ENCODE data around the gene MPC1L. TPM values are rescaled to one million over a fixed set of nuclear protein-coding genes. Genes with fewer than 3 reads are reported as not detected.

MPC1L gene
- total and polyA plus RNA-seq, 2 of the 8 experiments (the other 6 are each of a cell fraction or from before 2014, with no cell fraction given), result not detected

DNA sequence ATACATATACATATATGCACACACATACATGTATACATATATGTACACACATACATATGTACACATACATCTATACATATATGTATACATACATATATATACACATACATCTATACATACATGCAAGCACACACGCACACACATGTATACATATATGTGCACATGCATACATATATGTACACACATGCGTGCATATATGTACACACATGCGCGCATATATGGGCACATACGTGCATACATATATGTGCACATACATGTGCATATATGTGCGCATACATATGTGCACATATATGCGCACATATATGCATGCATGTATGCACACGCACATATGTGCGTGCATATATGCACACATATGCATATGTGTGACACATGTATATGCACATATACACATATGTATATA, 7.3 kb upstream of the MPC1L start:
- CTCF ChIA-PET (ENCODE audit: partially characterized antibody), result no interaction called here
- Histone ChIP-seq H2BK120ac (replicated peaks; ENCODE audit: low read depth, low read length) (no peak overlapping the region), H2BK12ac (ENCODE audit: low read depth, low read length) (no peak overlapping the region), H2BK15ac (ENCODE audit: low read length) (no peak overlapping the region), H4K8ac (ENCODE audit: extremely low read depth, insufficient read depth, low read length) (no peak overlapping the region), H2AFZ (ENCODE audit: low read length) (no peak overlapping the region), H4K5ac (ENCODE audit: insufficient read length, low read depth, low read length) (no peak overlapping the region), H3K18ac (ENCODE audit: extremely low read depth, low read length) (no peak overlapping the region), H3K9ac (replicated peaks in 1 of 4; ENCODE audit: extremely low read depth in 1 of 4, low read depth in 3 of 4, low read length in 3 of 4) (no peak overlapping the region), H3K23me2 (ENCODE audit: low read depth, low read length) (no peaks in the 10 kb centered on the region), H3K4me1 (replicated peaks in 1 of 4; ENCODE audit: control insufficient read depth in 3 of 4, insufficient read depth in 4 of 4, low read length in 3 of 4) (no peaks in the 10 kb centered on the region), H2AK5ac (ENCODE audit: low read depth, low read length) (no peak overlapping the region), H3K79me2 (ENCODE audit: control insufficient read depth in 1 of 2, insufficient read depth in 2 of 2, low read length in 2 of 2) (no peaks in the 10 kb centered on the region), H3K4me3 (ENCODE audit: extremely low read depth in 1 of 4, insufficient read depth in 2 of 4, low read depth in 3 of 4, low read length in 4 of 4) (no peak overlapping the region), H4K20me1 (replicated peaks in 1 of 2; ENCODE audit: control insufficient read depth in 1 of 2, insufficient read depth in 2 of 2, low read length in 2 of 2) (no peaks in the 10 kb centered on the region), H4K91ac (replicated peaks; ENCODE audit: insufficient read length, low read length) (no peak overlapping the region), H3K36me3 (ENCODE audit: control insufficient read depth in 2 of 4, insufficient read depth in 4 of 4, low read length in 3 of 4) (no peaks in the 10 kb centered on the region), H3K79me1 (ENCODE audit: low read depth, low read length) (no peaks in the 10 kb centered on the region), H3K9me3 (ENCODE audit: insufficient read depth in 2 of 2, low read depth in 1 of 2, low read length in 1 of 2) (no peaks in the 10 kb centered on the region), H3K27ac (ENCODE audit: low read depth, low read length) (no peak overlapping the region), H3K56ac (replicated peaks; ENCODE audit: insufficient read length, low read depth, low read length) (no peak overlapping the region), H3K14ac (ENCODE audit: insufficient read length) (no peak overlapping the region), H3K4ac (replicated peaks; ENCODE audit: insufficient read length, low read depth, low read length) (no peak overlapping the region), H3K23ac (ENCODE audit: insufficient read length) (no peak overlapping the region), H2BK20ac (ENCODE audit: low read length) (no peak overlapping the region), H2BK5ac (ENCODE audit: low read depth, low read length) (no peak overlapping the region), H3K4me2 (ENCODE audit: insufficient read depth in 1 of 2, low read depth in 2 of 2, low read length in 2 of 2) (no peak overlapping the region), H3K27me3 (replicated peaks in 1 of 4; ENCODE audit: control insufficient read depth in 3 of 4, extremely low read depth in 1 of 4, insufficient read depth in 3 of 4, low read length in 3 of 4) (no peaks in the 10 kb centered on the region)
- WGBS, 2 experiments (ENCODE audit: extremely low coverage in 1 of 2, insufficient coverage in 1 of 2, insufficient read length in 1 of 2, insufficient replicate concordance in 2 of 2, low coverage in 1 of 2, low lambda C conversion rate in 2 of 2, missing lambda C conversion rate in 1 of 2), result 48% methylated on average over 7 of the region's 9 CpGs; no CpG with 5 or more reads in 1 of the 2 experiments
- DNase-seq (ENCODE audit: low read depth in 1 of 2, low spot score in 2 of 2) (no peak), FAIRE-seq (no peak)
- POLR2A ChIA-PET (ENCODE audit: partially characterized antibody), result no interaction called here
- TF ChIP-seq RAD21 (IDR thresholded peaks at IDR 0.05 in 1 of 2, conservative IDR thresholded peaks at IDR 0.05 in 1 of 2; ENCODE audit: low read depth in 2 of 2, low read length in 2 of 2) (no peak), BRCA1 (IDR thresholded peaks at IDR 0.05; ENCODE audit: low read depth, low read length) (no peak), SIX5 (IDR thresholded peaks at IDR 0.05; ENCODE audit: low read depth, low read length) (no peak), CHD2 (IDR thresholded peaks at IDR 0.05; ENCODE audit: low read length) (no peak), EP300 (IDR thresholded peaks at IDR 0.05; ENCODE audit: borderline replicate concordance in 1 of 2, low read depth in 2 of 2, low read length in 2 of 2) (no peak), POU5F1 (IDR thresholded peaks at IDR 0.05; ENCODE audit: low read depth, low read length) (no peak), PHF8 (conservative IDR thresholded peaks at IDR 0.05; ENCODE audit: low read depth, low read length) (no peak), POLR2AphosphoS5 (IDR thresholded peaks at IDR 0.05; ENCODE audit: low read depth, low read length) (no peak), KDM1A (IDR thresholded peaks at IDR 0.05; ENCODE audit: borderline replicate concordance, low read length) (no peak)
- TF ChIP-seq, protein P1, sequence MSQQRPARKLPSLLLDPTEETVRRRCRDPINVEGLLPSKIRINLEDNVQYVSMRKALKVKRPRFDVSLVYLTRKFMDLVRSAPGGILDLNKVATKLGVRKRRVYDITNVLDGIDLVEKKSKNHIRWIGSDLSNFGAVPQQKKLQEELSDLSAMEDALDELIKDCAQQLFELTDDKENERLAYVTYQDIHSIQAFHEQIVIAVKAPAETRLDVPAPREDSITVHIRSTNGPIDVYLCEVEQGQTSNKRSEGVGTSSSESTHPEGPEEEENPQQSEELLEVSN (IDR thresholded peaks at IDR 0.05), result no peak
- TF ChIP-seq, protein P2, sequence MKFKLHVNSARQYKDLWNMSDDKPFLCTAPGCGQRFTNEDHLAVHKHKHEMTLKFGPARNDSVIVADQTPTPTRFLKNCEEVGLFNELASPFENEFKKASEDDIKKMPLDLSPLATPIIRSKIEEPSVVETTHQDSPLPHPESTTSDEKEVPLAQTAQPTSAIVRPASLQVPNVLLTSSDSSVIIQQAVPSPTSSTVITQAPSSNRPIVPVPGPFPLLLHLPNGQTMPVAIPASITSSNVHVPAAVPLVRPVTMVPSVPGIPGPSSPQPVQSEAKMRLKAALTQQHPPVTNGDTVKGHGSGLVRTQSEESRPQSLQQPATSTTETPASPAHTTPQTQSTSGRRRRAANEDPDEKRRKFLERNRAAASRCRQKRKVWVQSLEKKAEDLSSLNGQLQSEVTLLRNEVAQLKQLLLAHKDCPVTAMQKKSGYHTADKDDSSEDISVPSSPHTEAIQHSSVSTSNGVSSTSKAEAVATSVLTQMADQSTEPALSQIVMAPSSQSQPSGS (IDR thresholded peaks at IDR 0.05; ENCODE audit: low read length), result no peak
